ENCODE data around the gene PPP1R7.
"Not testable (repeated sequence)": the region's sequence is repeated elsewhere in the genome, so short reads cannot be mapped to it uniquely, and the experiment has no call there.

The PPP1R7 gene

GRCh38 chr2:241177526-241178334 is 27.5 kb downstream of the PPP1R7 start:
- no peak for DNase-seq

DNA sequence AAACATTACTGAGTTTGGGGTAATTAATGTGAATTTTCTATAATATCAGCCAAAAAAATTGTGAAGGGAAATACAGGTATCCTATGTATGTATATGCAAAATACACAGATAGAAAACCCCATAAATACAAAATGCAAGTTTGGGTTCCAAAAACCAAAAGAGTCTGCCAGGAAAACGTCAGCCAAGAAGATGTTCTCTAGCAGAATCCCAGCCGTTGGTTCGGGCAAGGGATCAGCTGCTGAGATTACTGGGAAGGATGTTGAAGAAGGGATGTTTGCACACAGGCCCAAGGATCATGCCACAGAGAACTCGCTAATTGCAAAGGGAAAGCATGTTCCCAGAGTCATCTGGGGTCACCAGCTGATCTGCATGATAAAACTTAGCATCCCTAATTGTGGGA is 28.7 kb downstream of the PPP1R7 start:
- DNase-seq = no peak

- no peak for DNase-seq
Observed at GRCh38 chr2:241179899-241180298, 29.6 kb downstream of the PPP1R7 start.

GRCh38 chr2:241180495-241180894 is 30.2 kb downstream of the PPP1R7 start:
- no peak for DNase-seq

DNA sequence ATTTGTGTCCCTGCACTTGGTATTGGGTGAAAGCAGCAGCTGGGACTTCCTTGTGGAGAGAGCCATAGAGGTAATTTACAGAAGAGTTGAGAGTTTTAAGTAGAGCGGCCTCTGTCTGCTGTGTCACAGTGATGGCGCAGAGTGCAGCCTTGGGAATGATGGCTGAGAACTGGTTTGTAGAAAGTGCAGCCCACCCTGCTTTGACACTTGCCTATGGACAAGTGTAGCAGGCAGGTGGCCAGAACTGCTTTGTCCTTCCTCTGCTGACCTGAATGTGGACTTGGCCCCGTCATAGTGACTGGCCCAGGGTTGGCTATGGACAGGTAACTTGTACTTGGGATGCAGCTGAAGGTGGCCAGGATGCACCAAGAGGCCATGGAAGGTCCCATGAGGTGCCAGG is 31.9 kb downstream of the PPP1R7 start:
- DNase-seq = no peak

- DNase-seq = no peak
Observed at GRCh38 chr2:241182531-241183133, 32.4 kb downstream of the PPP1R7 start.

DNA sequence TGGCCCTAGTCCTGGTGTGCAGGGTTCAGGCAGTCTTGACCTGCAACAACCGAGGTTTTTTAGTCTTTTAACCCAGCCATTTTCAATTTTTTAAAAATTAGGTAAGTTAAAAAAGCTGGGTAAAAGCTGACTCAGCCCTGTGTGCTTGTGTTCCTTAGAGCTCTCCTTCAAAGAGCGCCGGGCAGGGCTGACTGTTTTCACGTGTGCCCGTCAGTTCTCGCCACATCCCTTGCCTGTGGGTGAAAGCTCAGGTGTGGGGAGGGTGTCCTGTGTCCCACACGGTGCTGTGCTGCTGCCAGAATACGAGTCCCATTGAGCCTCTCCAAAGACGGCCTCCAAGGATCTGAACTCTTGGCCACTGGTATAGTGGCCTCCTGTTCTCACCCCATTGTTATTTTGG is 33.0 kb downstream of the PPP1R7 start:
- no peak for DNase-seq

- DNase-seq = no peak
Observed at GRCh38 chr2:241184901-241185300, 34.6 kb downstream of the PPP1R7 start.

DNA sequence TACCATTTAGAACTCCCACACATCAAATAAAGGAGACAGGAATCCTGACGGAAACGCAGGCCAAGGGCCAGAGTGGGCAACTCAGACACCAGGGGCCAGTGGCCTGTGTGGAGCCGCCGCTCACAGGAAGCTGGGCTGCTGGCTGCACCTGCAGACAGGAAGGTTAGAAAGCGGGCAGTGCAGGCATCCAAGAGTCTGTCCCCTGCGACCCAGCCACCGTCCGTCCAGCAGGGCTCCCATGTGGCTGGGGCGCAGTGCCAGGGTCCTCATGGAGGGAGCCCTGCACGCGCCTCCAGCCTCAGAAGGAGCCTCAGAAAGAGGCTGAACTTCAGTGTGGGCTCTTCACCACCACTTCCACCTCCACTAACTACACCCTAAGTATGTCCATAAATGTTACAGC is 35.7 kb downstream of the PPP1R7 start:
- DNase-seq = no peak

DNA sequence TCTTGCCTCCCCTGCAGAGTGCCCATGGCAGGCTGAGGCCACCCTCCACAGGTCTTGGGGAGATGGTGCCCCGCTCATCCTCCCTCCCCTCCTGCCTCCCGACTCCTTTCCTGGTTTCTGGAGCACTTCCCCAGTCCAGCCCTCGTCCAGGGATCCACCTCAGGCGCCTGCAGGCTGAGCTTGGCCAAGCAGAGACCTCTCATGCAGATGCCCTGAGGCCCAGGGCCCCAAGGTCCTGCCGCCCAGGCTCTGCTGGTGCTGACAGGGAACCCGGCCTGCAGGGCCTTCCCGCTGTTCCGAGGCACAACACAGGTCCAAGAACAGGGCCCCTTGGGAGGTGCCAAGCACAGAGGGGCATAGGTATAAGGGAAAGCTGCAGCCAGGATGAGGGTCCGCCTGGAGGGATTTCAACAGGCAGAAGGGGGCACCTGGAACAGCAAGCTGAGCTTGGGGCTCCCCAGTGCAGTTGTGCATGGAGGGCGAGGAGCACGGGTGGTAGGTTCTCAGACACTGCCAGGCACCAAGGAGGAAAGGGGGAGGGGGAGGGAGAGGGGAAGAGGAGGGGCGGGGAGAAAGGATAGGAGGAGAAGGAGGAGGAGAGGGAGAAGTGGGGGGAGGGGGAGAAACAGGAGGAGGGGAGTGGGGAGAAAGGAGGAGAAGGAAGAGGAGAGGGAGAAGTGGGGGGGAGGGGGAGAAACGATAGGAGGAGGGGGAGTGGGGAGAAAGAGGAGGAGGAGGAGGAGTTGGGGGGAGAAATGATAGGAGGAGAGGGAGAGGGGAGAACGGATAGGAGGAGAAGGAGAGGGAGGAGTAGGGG is 37.0 kb downstream of the PPP1R7 start:
- no peak for DNase-seq

DNA sequence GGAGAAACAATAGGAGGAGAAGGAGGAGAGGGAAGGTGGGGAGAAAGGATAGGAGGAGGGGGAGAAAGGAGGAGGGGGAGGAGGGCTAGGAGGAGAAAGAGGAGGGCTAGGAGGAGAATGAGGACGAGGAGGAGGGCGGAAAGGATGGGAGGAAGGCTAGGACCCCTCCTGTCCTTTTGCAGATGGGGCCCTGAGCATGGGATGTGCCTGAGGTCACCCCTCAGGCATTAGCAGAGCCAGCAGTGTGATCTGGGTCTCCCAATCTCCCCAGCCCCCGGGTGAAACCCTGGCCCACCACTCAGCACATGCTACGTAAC is 37.6 kb downstream of the PPP1R7 start:
- no peak for DNase-seq

DNA sequence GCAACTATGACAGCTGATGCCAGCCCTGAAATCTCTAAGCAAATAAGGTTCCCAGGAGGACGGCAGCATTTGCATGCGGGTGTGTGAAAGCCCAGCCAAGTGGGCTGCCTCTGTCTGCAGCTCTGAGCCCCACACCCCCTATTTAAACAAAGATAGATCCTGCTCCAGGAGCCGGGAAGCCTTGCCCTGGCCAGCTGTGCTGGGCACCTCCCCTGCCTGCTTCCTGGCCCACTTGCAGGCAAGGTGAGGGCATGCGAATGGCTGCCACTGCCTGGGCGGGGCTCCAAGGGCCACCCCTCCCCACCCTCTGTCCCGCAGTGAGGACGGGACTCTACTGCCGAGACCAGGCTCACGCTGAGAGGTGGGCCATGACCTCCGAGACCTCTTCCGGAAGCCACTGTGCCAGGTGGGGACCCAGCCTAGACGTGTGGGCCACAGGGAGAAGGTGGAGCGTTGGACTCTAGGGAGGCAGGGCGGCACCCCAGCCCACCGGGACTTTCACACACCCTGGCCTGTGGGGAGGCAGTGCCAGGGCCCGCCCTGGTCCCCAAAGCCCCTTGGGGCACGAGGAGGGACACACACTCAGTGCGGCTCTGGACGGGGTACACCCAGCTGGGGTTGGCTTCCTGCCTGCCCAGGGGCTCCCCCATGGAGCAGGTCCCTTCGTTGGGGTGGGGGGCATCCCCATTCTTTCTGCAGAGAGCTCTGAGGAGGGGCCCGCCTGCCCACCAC is 38.3 kb downstream of the PPP1R7 start, which contains the start of gene ANO7:
TSS of gene ANO7 (plus strand) at position 317 of the 732 bp plus-strand sequence. CDS start 1,387 bp downstream, outside the sequence.
- DNase-seq = no peak

GRCh38 chr2:241189093-241189855 is 39.0 kb downstream of the PPP1R7 start:
- DNase-seq = no peak

DNA sequence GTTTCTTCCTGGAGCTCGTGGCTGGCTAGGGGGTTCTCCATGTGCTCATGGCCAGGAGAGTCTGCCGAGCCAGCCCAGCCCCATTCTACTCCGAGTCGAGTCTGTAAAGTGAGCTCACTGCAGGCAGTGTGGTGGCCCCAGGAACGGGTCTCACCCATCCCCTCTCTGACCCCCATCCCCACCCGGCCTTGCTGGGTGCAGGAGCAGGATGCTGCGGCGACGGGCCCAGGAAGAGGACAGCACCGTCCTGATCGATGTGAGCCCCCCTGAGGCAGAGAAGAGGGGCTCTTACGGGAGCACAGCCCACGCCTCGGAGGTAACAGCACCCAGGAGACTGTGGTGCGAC is 39.6 kb downstream of the PPP1R7 start:
- DNase-seq = no peak

- no peak for DNase-seq
Observed at GRCh38 chr2:241190291-241190981, 40.2 kb downstream of the PPP1R7 start.

- no peak for DNase-seq
Observed at GRCh38 chr2:241191081-241191480, 40.8 kb downstream of the PPP1R7 start.

GRCh38 chr2:241193271-241193670 is 43.0 kb downstream of the PPP1R7 start:
- no peak for DNase-seq

GRCh38 chr2:241194811-241195210 is 44.5 kb downstream of the PPP1R7 start:
- DNase-seq = no peak

DNA sequence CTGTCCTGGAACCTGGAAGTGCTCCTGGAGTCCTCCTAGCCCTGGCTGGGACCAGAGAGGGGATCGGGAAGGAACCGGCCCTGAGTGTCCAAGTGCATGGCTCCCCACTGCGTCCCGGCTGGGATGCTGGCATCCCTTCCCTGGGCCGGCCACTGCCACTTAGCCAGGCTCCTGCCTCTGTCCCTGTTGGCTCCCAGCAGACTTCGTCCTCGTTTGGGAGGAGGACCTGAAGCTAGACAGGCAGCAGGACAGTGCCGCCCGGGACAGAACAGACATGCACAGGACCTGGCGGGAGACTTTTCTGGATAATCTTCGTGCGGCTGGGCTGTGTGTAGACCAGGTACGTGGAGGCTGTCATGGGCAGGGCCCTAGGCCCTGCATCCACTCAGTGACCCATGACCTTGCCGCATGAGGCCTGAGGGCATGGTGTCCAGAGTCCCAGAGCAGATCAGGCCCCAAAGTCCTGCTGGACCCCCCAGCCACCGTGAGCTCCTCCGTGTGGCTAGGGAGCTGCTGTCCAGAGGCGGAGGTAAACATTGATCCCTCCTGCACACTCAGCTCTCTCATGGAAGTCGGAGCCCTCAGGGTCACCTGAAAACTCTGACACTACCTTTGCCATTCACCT is 45.4 kb downstream of the PPP1R7 start:
- DNase-seq = no peak

DNA sequence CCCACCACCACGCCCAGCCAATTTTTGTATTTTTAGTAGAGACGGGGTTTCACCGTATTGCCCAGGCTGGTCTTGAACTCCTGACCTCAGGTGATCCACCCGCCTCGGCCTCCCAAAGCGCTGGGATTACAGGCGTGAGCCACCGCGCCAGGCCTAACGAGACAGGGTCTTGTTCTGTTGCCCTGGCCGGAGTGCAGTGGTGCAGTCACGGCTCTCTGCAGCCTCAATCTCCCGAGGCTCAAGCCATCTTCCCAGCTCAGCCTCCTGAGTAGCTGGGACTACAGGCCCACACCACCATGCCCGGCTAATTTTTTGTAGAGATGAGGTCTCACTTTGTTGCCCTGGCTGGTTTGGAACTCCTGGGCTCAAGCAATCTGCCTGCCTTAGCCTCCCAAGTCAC is 47.0 kb downstream of the PPP1R7 start:
- DNase-seq = not testable (repeated sequence)

GRCh38 chr2:241197947-241198346 is 47.7 kb downstream of the PPP1R7 start:
- no peak for DNase-seq

Data from NCI-H187 treated with DMSO at 0.1 percent for 48 hours (cell line).